ENCODE results near the gene GRM6. TPM values are rescaled to one million over a fixed set of nuclear protein-coding genes. Genes with fewer than 3 reads are reported as not detected.
A peak's percentile ranks its signal among the peaks of the same experiment; 100 is the strongest.

GRM6 gene
- not detected in 2 replicates for polyA plus RNA-seq (2014; cell fraction: cytosol; rRNA removed)
- 0.09 and 0.14 TPM in 2 replicates for polyA plus RNA-seq (2014; cell fraction: nucleus; rRNA removed)

DNA sequence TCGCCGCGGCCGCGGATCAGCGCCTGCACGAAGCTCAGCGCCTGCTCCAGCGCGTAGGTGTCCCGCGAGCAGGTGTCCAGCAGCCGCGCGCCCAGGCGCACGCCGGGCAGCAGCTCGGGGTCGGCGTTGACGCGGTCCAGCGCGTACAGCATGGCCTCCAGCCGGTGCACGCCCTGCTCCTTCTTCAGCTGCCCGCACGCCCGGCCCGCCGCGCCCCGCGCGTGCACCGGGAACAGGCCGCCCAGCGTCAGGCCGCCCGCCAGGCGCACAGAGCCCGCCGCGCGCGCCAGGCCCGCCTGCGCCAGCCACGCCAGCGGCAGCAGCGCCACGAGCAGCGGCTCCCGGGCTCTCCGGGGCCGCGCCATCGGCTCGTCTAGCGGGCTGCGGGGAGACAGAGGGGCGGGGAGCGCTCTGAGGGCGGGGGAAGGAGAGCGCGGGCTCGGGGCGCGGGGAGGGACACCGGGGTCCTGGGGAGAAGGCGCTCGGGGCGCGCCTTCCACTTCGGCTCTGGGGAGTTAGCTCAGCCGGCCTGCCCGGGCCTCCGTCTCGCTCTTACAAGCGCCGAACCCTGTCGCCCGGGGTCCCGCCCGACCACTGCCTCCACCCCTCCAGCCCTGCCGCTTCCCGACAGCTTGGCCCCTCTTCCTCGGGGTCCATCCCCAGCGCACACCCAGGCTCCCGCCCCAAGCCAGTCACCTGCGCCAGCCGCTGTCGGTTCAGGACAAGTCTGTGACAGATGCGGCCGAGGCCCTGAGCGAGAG lies at the start of gene GRM6:
Gene GRM6 (minus strand): TSS at position 741 of the 761 bp plus-strand sequence. CDS start 376 bp downstream, at position 365.
- no peak for DNase-seq (ENCODE audit: low spot score)

DNA sequence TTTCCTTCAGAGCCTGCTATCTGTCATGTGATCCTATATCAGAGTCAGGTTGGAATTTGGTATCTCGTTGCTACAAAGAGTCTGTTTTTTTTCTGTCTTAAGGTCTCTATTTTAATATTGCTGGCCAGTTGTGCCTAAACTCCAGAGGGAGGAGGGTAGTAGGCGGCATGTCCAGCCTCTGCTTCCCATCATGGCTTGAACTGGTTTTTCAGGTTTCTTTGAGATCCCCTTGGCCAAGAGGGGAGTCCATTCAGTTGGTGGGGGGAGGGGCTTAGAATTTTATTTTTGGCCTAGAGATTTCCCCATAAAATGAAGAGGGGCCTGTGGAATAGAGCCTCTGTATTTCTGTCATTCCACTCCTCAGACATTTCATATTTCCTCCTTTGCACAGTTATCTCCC lies 49.6 kb upstream of the GRM6 start:
- DNase-seq (ENCODE audit: low spot score) = no peak

DNA sequence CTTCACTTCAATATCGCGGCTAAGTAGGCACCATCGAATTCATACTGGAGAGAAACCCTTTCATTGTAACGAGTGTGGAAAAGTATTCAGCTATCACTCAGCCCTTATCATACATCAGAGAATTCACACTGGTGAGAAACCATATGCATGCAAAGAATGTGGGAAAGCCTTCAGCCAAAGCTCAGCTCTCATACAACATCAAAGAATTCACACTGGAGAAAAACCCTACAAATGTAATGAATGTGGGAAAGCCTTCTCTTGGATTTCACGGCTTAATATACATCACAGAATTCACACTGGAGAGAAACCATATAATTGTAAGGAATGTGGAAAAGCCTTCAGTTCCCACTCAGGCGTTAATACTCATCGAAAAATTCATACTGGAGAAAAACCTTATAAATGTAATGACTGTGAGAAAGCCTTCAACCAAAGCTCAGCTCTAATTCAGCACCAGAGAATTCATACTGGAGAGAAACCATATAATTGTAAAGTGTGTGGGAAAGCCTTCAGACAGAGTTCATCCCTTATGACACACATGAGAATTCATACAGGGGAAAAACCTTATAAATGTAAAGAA lies 38.0 kb upstream of the GRM6 start:
- no peak for DNase-seq (ENCODE audit: low spot score)

DNA sequence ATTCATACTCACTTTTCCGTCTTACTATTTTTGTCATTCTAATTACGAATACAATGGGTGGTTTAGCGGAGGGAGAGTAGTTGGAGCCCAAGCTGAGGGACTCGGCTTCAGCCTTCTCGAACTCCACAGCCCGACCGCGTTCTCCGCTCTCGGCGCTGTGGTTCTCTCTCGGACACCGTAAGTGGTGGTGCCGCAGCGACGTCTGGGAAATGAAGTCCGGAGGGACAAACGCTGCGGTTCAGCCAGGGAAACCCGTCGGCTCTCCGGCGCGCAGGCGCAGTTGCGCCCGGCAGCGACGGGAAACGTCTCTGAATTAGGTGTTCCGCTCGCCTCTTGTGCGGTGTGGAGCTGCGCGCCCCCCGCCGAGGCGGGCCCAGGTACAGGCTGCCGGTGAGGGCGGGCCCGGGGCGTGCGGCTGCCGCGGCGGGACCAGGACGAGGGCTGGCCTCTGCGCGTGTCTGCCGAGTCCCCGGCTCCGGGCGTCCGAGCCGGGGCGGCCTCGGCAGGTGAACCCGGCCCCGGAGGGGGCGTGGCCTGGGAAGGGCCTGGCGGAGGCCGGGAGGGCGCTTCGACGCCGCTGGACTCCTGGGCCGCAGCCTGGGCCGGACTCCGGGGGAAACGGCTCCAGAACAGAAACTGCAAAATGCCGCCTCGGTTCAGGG lies 28.5 kb upstream of the GRM6 start, which contains the start of gene ZNF879:
Gene ZNF879 (plus strand): TSS at position 277 of the 662 bp plus-strand sequence. CDS start 1,201 bp downstream, outside the sequence.
- DNase-seq (ENCODE audit: low spot score) = peak; percentile 96

DNA sequence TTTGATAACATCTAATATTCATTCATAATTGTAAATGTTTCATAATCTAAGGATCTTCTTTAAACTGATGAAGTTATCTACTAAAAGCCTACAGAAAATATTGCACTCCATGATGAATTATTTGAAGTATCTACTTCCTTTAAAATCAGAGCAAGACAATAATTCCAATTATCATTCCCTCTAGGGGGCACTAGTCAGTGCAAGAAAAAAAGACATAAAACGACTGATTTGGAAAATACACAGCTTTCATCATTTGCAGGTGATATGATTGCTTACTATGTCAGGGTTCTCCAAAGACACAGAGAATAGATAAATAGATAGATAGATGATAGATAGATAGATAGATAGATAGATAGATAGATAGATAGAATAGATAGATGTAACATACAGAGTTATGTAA lies 13.5 kb upstream of the GRM6 start:
- DNase-seq (ENCODE audit: low spot score) = no peak

DNA sequence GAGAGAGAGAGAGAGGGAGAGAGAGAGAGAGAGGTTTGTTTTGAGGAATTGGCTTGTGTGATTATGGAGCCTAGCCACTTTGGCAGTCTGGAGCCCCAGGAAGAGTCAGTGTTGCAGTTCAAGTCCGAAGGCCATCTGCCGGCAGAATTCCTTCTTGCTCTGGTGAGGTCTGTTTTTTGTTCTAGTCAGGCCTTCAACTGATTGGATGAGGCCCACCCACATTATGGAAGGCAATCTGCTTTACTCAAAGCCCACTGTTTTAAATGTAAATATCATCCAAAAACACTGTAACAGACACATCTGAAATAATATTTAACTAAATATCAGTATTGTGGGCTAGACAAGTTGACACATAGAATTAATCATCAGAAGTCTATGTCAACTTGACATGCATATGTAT lies 11.4 kb upstream of the GRM6 start:
- no peak for DNase-seq (ENCODE audit: low spot score)

DNA sequence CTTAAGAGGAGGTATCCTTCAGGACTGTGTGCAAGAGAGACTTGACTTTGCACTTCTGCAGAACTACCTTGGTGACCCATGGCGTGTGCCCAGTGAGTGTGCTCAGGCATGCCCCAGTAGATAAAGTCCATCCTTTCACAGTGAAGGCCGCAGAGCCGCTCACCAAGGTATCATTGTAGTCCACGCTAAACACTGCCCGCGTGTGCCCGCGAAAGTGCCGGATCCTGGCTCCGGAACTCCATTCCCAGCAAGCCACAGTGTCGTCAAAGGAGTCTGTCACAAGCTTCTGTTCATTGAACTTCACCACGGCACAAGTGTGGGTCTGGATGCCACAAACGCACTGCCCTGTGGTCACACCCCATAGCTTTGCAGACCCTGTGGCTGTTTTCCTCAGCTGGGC lies 3.3 kb upstream of the GRM6 start:
- no peak for DNase-seq (ENCODE audit: low spot score)

DNA sequence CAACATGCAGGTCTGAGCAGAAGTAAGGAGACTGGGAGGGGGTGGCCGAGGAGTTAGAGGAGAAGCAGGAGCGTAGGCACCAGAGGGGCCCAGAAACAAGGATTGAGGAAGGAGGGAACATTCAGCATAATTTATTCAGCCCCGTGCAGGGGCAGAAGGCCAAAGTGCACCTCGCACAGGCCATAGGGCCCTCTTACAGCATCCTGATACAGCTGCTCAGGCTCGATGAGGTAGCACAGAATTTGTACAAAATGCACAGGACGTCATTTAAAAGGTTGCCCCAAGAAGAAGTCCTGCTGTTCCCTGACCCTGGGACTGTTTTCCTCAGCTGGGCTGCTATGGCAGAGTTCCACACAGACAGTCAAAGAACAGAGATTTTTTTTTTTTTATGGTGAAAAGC lies 2.1 kb upstream of the GRM6 start:
- DNase-seq (ENCODE audit: low spot score) = no peak

DNA sequence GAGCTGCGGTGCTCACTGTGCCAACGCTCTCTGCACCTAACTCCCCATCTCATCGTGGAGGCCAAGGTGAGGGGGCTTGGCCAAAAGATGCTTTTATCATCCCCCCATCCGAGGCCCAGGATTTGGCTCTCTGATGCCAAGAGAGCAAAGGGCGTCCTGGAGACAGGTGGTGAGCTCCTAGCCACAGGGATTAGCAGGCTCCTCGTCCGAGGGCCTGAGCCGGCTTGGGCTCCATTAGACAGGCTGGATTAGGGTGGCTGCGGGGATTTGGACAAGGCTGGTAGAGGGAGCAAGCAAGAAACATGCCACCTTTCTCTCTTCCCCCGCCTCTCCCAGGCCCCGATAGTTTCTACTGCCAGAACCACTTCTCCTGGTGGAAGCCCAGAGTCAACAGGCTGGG lies 1.0 kb upstream of the GRM6 start:
- no peak for DNase-seq (ENCODE audit: low spot score)

DNA sequence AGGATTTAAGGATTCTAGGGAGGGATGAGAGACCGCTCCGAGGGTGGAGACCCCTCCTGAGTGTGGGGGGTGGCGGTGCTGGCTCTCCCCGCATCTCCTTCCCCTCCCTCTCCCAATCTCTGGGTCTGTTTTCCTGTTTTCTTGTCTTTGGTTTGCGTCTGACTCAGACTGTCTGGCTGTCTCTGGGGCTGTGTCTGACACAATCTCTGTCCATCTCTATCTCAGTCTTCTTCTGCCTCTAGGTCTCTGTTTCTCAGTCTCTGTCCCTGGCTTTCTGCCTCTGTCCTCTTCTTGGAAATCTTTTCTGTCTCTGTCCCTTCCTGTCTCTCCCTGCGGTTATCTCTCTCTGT lies 196 bp upstream of the GRM6 start:
- DNase-seq (ENCODE audit: low spot score) = no peak

DNA sequence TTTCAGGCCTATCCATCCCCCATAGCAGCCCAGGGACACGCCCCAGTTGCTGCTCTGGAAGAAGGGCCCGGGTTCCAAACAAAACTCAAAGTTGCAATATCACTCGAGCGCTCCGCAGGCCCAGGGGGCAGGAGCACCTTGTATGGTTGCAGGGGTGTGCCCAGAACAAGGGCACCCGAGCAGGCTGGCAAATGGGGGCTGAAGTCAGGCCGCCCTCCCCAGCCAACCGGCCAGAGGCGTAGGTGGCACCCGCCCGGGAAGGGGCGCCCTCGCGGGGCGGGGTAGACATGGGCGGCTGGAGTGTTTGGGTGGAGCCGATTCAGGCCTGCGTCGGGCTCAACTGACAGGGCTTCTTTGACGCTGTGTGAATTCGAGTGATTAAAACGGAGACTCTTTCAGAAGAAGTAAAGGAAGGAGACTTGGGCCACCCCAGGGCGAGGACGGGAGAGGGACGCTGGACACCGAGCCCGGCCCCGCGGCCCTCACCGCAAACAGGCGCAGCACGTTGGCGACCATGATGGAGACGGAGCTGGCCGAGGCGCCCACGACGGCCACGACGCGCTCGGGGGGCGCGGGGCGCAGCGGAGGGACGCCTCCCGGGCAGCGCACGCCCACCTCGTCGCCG lies 1.1 kb downstream of the GRM6 start:
- DNase-seq (ENCODE audit: low spot score) = no peak

DNA sequence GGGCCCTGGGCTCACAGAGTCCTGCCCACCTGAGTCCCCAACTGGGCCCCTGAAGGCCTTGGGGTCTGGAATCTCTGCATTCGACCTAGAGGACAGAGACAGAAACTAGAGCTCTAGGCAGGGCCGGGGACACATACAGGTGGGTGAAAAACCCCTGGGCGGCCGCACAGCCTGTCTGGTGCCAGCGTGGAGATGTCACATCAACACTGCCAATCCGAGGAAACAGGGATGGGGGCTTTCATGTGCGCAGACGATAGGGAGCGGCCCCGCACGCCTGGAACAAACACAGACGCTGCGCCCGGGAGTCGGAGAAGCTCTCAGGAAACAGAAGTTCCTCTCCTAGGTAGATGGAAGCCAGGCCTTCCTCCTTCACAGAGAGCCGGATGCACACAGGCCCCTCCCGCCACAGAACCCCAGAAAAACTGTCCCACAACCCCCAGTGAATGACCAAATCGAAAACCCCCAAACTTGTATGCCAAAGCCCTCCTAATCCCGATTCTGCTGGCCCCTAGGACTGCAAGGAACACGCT lies 1.8 kb downstream of the GRM6 start:
- no peak for DNase-seq (ENCODE audit: low spot score)

DNA sequence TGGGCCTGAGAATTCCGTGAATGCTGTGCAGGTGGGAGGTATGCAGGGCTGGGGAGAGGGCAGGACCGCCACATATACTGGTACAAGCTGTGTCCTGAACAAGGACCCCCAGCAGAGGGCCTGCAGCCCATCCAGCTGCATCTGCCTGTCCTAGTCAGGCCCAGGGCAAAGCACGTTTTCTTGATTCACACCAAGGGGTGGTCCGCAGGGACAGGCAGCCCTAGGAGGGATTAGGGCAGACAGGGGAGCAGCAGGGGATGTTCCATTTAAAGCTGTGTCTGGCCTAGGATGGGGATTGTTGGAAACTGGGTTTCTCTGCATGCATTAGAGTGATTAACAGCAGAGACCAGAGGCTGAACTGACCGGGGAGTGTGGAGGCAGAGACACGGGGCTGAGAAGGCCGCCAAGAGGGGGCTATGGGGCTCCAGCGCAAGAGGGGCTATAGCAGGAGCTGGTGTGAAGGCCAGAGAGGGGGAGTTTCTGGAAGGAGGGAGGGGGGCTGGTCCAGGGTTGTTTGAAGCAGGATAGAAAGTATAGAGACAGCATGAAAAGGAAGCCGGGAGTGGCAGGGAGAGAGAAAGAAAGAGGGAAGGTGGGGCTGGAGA lies 2.7 kb downstream of the GRM6 start:
- DNase-seq (ENCODE audit: low spot score) = no peak

DNA sequence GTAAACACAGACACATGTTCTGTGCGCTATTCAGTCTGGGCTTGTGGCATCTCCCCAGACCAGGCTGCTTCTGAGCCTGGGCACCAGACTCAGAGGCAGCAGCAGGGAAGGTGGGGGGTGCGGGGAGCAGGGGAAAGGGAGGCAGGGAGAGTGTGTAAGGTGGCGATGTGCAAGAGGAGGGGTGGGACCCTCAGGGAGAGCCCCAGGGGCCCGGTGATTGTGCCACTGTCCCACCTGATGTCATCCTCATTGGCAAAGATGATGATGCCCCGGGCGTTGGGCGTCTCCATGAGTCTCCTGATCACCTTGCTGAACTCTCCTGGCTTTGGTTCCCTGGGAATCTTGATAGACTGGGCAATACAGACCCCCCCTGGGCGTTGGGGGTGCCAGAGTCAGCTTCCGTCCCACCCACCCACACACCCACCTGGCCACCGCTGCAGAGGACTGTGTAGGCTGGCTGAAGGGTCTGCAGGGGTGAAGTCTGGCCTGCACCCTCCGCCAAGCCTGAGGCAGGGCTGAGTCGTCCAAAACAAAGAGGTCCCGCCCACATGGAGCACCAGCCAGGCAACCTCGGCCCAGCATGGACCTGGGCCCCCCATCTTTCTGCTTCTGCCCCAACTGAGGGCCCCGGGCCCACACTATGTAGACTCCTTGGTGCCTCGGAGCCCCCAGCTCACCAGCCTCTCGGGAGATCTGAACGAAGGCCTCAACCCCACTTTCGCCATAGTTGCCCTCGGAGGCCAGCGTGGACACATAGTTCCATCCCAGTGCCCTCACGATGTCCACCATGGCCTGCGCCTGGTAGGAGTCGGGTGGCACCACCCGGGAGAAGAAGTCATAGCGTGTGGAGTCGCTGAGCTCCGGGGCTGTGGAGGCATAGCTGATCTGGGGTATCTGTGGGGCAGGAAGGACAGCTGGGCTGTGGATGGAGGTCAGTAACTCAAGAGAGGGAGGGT lies 3.7 kb downstream of the GRM6 start:
- no peak for DNase-seq (ENCODE audit: low spot score)

DNA sequence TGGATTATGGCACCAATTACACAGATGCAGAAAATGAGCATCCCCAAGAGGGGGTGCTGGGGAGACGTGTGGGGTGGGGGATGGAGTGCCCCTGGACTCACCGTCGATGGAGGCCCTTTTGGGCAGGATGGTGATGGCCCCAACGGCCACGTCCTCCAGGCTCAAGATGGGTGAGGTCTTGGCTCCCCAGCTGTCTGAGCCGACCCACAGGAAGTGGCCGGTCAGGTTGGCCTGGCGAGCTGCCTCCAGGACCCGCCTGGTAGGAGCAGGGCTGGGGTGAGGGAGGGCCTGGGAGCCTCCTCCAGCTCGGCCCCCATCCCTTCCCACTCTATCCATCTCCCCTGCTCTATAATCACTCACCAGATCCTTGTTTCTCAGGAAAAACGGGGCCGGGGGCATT lies 4.6 kb downstream of the GRM6 start:
- DNase-seq (ENCODE audit: low spot score) = no peak

DNA sequence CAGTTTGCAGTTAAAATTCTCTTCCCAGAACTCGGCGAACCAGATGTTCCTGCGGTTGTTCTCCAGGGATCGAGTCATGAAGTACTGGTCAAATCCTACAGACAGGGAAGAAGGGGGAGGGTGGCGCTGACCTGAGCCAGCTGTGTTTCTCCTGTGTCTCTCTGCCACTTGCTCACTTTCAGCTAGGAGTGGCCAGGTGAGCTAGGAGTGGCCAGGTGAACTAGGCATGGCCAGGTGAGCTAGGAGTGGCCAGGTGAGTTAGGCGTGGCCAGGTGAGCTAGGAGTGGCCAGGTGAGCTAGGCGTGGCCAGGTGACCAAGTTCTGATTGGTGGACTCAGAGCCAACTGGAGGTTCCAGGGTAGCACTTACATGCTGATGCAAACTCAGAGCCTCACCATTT lies 5.8 kb downstream of the GRM6 start:
- DNase-seq (ENCODE audit: low spot score) = no peak

DNA sequence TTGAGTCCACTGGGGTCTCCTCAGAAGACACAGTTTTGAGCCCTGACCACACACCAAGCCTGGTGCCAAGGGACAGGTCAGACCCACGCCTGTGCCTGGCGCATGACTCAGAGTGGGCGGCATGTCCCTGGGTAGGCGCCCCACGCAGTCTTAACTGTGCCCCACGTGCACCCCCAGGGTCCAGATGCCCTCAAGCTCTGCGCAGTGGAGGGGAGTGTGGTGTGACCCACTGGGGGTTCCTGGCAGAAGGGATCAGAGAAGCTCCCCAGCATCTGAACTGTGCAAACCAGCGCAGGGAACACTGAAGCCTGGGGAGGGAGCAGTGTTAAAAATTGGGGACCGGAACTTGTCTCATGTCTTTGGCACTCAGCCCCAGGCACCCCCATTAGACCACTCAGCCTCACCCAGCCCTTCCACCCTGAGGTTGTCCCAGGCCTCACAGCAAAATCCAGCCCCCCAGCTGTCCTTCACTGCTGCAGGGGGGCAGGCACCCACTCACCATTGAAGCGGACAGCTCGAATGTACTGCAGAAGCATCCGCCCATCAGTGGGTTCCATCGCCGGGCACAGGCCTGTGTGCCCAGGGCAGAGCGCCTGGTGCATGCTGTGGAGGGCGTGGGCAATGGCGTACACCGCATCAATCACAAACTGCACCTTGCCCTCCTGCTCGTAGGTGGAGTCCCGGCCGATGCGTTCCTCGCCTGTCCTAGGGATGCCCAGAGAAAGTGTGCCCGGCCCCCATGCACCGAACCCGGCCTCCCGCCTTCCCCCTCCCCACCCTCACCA lies 6.5 kb downstream of the GRM6 start:
- no peak for DNase-seq (ENCODE audit: low spot score)

DNA sequence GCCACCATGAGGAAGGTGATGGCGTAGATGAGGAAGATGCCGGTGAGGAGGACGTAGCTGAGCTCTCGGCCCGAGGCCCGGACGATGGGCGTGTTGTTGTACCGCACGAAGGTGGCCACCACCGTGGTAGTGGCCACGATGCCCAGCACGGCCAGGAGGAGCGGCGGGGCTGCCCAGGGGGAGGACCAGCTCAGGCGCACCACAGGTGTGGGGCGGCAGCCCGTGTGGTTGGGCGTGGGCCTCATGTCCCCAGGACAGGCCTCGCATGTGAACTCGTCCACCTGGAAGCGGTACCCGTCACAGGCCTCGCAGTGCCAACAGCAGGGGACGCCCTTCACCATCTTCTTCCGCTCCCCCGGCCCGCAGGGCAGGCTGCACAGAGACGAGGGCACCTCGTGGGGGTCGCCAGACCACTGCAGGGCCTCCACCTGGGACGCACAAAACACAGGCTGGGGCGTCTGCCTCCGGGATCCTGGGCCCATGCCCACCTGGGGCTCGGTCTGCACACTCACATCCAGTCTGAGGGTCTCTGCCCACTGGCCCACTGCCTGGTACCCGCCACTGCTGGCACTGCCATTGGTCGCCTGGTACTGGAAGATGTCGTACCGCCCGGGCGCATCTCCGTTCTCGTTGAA lies 8.7 kb downstream of the GRM6 start:
- DNase-seq (ENCODE audit: low spot score) = no peak

Data from SK-N-DZ (cell line).